CD14-positive monocyte (primary cell): ENCODE data around the gene UBAP2L. TPM values are rescaled to one million over a fixed set of nuclear protein-coding genes. Genes with fewer than 3 reads are reported as not detected.

Experiments
- DNase-seq, 3 donors: peaks; one replicate each; pipeline ENCODE4 v3.0.0-alpha.2; 2011 to 2022
- H2AFZ ChIP-seq: 2 replicates; pipeline ENCODE4 v1.6.0; 2012; ENCODE audit warnings: mild to moderate bottlenecking, low read depth, low read length, inconsistent platforms; ENCODE audit not compliant: insufficient read depth, poor library complexity, severe bottlenecking
- H3K27ac ChIP-seq, 2 donors: 1 replicate in 1 of 2; 2 replicates in 1 of 2; pipeline ENCODE4 v1.5.1; 2012 to 2013; ENCODE audit warnings: low read length in 2 of 2, control low read depth in 1 of 2, inconsistent platforms in 1 of 2, low read depth in 1 of 2, mild to moderate bottlenecking in 1 of 2
- H3K27me3 ChIP-seq, 2 donors: one replicate each; pipeline versions ENCODE4 v1.6.0 to v1.6.1; 2011 to 2013; ENCODE audit warnings: low read length in 2 of 2; ENCODE audit not compliant: control insufficient read depth in 2 of 2, insufficient read depth in 2 of 2
- H3K36me3 ChIP-seq, 2 donors: replicated peaks in 1 of 2; 1 replicate in 1 of 2; 2 replicates in 1 of 2; pipeline versions ENCODE4 v1.5.1 to v1.6.1; 2012 to 2013; ENCODE audit warnings: low read length in 2 of 2, control low read depth in 1 of 2, inconsistent platforms in 1 of 2, mild to moderate bottlenecking in 1 of 2; ENCODE audit not compliant: insufficient read depth in 2 of 2, control insufficient read depth in 1 of 2
- H3K4me1 ChIP-seq, 2 donors: 1 replicate in 1 of 2; 2 replicates in 1 of 2; pipeline versions ENCODE4 v1.5.1 to v1.6.1; 2012 to 2013; ENCODE audit warnings: low read length in 2 of 2, control low read depth in 1 of 2, inconsistent platforms in 1 of 2, mild to moderate bottlenecking in 1 of 2, moderate library complexity in 1 of 2; ENCODE audit not compliant: insufficient read depth in 2 of 2, control insufficient read depth in 1 of 2
- H3K4me2 ChIP-seq: replicated peaks from 2 replicates; pipeline ENCODE3; 2012; ENCODE audit warnings: low read length, moderate library complexity, mild to moderate bottlenecking; ENCODE audit not compliant: poor library complexity, severe bottlenecking; ENCODE audit errors: extremely low read depth
- H3K4me3 ChIP-seq, 3 experiments: fragments of 200-600 bp in 1 of 3; sonication (generic) in 1 of 3; replicated peaks in 1 of 3; 1 replicate in 2 of 3; 2 replicates in 1 of 3; pipeline ENCODE4 v1.5.1; 2011 to 2013; ENCODE audit warnings: low read length in 3 of 3, mild to moderate bottlenecking in 3 of 3, control low read depth in 2 of 3, low read depth in 2 of 3, inconsistent platforms in 1 of 3, moderate library complexity in 1 of 3
- H3K79me2 ChIP-seq: 2 replicates; pipeline ENCODE4 v1.6.0; 2012; ENCODE audit warnings: mild to moderate bottlenecking, control low read depth, inconsistent platforms, low read length, moderate library complexity; ENCODE audit not compliant: insufficient read depth
- H3K9ac ChIP-seq: 2 replicates; pipeline ENCODE4 v1.6.0; 2017; ENCODE audit warnings: low read length, mild to moderate bottlenecking; ENCODE audit not compliant: insufficient read depth, poor library complexity, severe bottlenecking
- H3K9me3 ChIP-seq, 2 donors: replicated peaks in 1 of 2; 1 replicate in 1 of 2; 2 replicates in 1 of 2; pipeline versions ENCODE4 v1.5.1 to v1.6.1; 2012 to 2013; ENCODE audit warnings: low read length in 2 of 2, control low read depth in 1 of 2; ENCODE audit not compliant: control insufficient read depth in 1 of 2, insufficient read depth in 1 of 2
- H4K20me1 ChIP-seq: 2 replicates; pipeline ENCODE4 v1.6.0; 2012; ENCODE audit warnings: mild to moderate bottlenecking, low read length, control low read depth, moderate library complexity; ENCODE audit not compliant: insufficient read depth
- H3K27ac Mint-ChIP-seq, 7 donors: one replicate each; pipeline ENCODE4 v1.8.0; 2020; ENCODE audit warnings: mild to moderate bottlenecking in 7 of 7, mixed read lengths in 7 of 7, moderate library complexity in 6 of 7, inconsistent platforms in 2 of 7
- H3K27me3 Mint-ChIP-seq, 3 donors: one replicate each; pipeline ENCODE4 v1.8.0; 2021 to 2022; ENCODE audit warnings: low read depth in 3 of 3, mild to moderate bottlenecking in 3 of 3, mixed read lengths in 3 of 3, moderate library complexity in 3 of 3, inconsistent platforms in 1 of 3
- H3K36me3 Mint-ChIP-seq, 2 donors: one replicate each; pipeline ENCODE4 v1.8.0; 2020; ENCODE audit warnings: mixed read lengths in 2 of 2, inconsistent platforms in 1 of 2, mild to moderate bottlenecking in 1 of 2
- H3K4me1 Mint-ChIP-seq: one replicate; pipeline ENCODE4 v1.8.0; 2020; ENCODE audit warnings: mild to moderate bottlenecking, mixed read lengths
- H3K4me3 Mint-ChIP-seq, 2 donors: one replicate each; pipeline ENCODE4 v1.8.0; 2020; ENCODE audit warnings: mild to moderate bottlenecking in 2 of 2, mixed read lengths in 2 of 2, moderate library complexity in 1 of 2
- H3K9me3 Mint-ChIP-seq, 7 donors: one replicate each; pipeline ENCODE4 v1.8.0; 2020 to 2022; ENCODE audit warnings: mixed read lengths in 7 of 7, mild to moderate bottlenecking in 6 of 7, moderate library complexity in 6 of 7, inconsistent platforms in 2 of 7
- CTCF ChIP-seq: fragments of 200-600 bp; IDR thresholded peaks from one replicate; pipeline ENCODE4 v1.8.0; 2022; ENCODE audit warnings: antibody characterized with exemption, mild to moderate bottlenecking
- WGBS: methylation state at CpG from one replicate; pipeline ENCODE4 v1.1.5; 2013; ENCODE audit warnings: missing lambda C conversion rate; ENCODE audit not compliant: insufficient coverage; 5-methylcytosine and 5-hydroxymethylcytosine counted together
- intact Hi-C, 2 donors: fragments of 100-400 bp; cut with micrococcal nuclease; formaldehyde crosslinking; loops; one replicate each; pipeline versions ENCODE4 v1.15.0 to v1.15.1; 2023
- polyA plus RNA-seq, 3 donors: library from polyadenylated mRNA; depleted of rRNA in 1 of 3; unstranded in 2 of 3; stranded (reverse) in 1 of 3; fragments of 300-500 nt in 2 of 3; fragments of >200 nt in 1 of 3; fragmentation: Illumina TruSeq in 2 of 3; gene quantifications; 1 replicate in 2 of 3; 2 replicates in 1 of 3; pipeline ENCODE4 v1.2.3, GENCODE V29; 2012 to 2021

Gene UBAP2L
- polyA plus RNA-seq, 3 donors: 40.1 to 200 (median 46.8) TPM

- Histone ChIP-seq H2AFZ (no peak overlapping the region), H3K4me3 (no peak overlapping the region), H3K9ac (no peak overlapping the region), H3K4me1 (no peaks in the 10 kb centered on the region), H4K20me1 (peaks cover 22% of the 10 kb centered on the region), H3K27me3 (no peaks in the 10 kb centered on the region), H3K4me2 (no peak overlapping the region), H3K79me2 (no peaks in the 10 kb centered on the region), H3K36me3 (peaks cover 97 to 100% of the 10 kb centered on the region in 2 donors), H3K27ac (no peak overlapping the region), H3K9me3 (no peaks in the 10 kb centered on the region)
- intact Hi-C loops: no loop called here
- peaks cover 90 to 100% of the 10 kb centered on the region in 2 donors for H3K36me3 Mint-ChIP-seq
- no peaks in the 10 kb centered on the region for H3K27me3 Mint-ChIP-seq
- no peak for TF ChIP-seq CTCF
- H3K9me3 Mint-ChIP-seq: no peaks in the 10 kb centered on the region
- H3K4me1 Mint-ChIP-seq: no peaks in the 10 kb centered on the region
- no peak overlapping the region for H3K4me3 Mint-ChIP-seq
- WGBS: no CpG with 5 or more reads among the region's 7 CpGs
- peak overlapping the region in 2 of 7 donors; percentile 17 to 25 for H3K27ac Mint-ChIP-seq
- DNase-seq: no peak
These were observed 32.9 kb downstream of the UBAP2L start for GRCh38 chr1:154253671-154254070.

- Histone ChIP-seq H3K36me3 (peaks cover 97 to 100% of the 10 kb centered on the region in 2 donors), H3K4me1 (no peaks in the 10 kb centered on the region), H3K27ac (peak overlapping the region in 1 of 2 donors; percentile 1), H2AFZ (no peak overlapping the region), H3K4me2 (no peak overlapping the region), H3K27me3 (no peaks in the 10 kb centered on the region), H3K4me3 (no peak overlapping the region), H3K9ac (no peak overlapping the region), H3K79me2 (no peaks in the 10 kb centered on the region), H4K20me1 (peaks cover 7% of the 10 kb centered on the region), H3K9me3 (no peaks in the 10 kb centered on the region)
- no peaks in the 10 kb centered on the region for H3K27me3 Mint-ChIP-seq
- H3K4me1 Mint-ChIP-seq: no peaks in the 10 kb centered on the region
- no peaks in the 10 kb centered on the region for H3K9me3 Mint-ChIP-seq
- no peak for DNase-seq
- peaks cover 92 to 100% of the 10 kb centered on the region in 2 donors for H3K36me3 Mint-ChIP-seq
- intact Hi-C loops: no loop called here
- H3K27ac Mint-ChIP-seq: peak overlapping the region in 2 of 7 donors; percentile 53 to 65
- H3K4me3 Mint-ChIP-seq: no peak overlapping the region
- TF ChIP-seq CTCF: no peak
These were observed 35.9 kb downstream of the UBAP2L start for GRCh38 chr1:154256686-154257085.
